GM19395 (cell line): ENCODE results near the gene TRMT2A.
"Not testable (repeated sequence)": the region's sequence is repeated elsewhere in the genome, so short reads cannot be mapped to it uniquely, and the experiment has no call there.

Experiments
- ATAC-seq: cut with Tn5 transposase; IDR thresholded peaks from one replicate; pipeline ENCODE4 v1.9.1; 2021; ENCODE audit warnings: mild to moderate bottlenecking, moderate library complexity; ENCODE audit not compliant: unreplicated experiment

TRMT2A gene, protein sequence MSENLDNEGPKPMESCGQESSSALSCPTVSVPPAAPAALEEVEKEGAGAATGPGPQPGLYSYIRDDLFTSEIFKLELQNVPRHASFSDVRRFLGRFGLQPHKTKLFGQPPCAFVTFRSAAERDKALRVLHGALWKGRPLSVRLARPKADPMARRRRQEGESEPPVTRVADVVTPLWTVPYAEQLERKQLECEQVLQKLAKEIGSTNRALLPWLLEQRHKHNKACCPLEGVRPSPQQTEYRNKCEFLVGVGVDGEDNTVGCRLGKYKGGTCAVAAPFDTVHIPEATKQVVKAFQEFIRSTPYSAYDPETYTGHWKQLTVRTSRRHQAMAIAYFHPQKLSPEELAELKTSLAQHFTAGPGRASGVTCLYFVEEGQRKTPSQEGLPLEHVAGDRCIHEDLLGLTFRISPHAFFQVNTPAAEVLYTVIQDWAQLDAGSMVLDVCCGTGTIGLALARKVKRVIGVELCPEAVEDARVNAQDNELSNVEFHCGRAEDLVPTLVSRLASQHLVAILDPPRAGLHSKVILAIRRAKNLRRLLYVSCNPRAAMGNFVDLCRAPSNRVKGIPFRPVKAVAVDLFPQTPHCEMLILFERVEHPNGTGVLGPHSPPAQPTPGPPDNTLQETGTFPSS

GRCh38 chr22:20116951-20117632 is at the start of gene TRMT2A:
TSS of gene TRMT2A (minus strand) at chr22:20117226. CDS start at chr22:20116906, 320 bp downstream.
- peak; percentile 76 for ATAC-seq

GRCh38 chr22:20166703-20167102 is 49.7 kb upstream of the TRMT2A start:
- ATAC-seq: no peak

GRCh38 chr22:20165913-20166312 is 48.9 kb upstream of the TRMT2A start:
- no peak for ATAC-seq

DNA sequence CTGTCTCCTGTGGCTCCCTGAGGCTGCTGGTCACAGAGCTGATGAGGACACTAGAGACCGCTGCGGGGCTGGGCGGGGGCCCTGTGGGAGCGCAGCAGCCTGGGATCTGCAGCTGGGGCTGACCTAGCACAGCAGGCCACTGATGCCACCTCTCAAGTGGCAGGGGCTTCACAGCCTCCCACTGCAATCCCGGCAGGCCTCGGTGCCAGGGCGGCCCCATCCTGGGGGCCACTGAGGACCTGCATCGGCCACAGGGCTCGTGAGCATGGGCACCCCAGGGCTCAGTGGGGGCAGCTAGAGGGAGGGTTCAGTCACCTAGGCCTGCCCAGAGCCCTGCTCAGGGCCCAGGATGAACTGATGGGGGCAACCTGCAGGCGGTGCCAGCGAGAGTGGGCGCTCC is 48.4 kb upstream of the TRMT2A start:
- no peak for ATAC-seq

DNA sequence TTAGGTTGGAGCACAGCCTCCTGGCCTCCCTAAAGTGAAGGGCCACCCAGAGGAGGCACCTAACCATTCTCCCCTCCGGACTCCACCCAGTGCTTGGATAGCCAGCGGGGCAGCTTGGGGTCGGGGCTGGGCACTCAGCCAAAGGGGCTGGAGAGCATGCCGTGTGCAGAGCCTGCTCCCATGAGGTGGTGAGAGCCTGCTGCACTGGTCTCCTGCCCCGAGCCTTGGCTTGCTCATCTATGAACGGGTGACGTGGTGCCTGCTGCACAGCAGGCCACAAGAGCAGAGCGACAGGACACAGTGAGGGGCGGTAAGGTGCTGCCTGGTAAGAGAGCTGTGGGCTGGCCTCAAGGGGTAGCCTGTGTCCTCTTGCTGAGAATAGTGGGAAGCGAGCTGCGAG is 47.8 kb upstream of the TRMT2A start:
- no peak for ATAC-seq

- ATAC-seq: no peak
Observed at GRCh38 chr22:20160041-20160440, 43.0 kb upstream of the TRMT2A start.

DNA sequence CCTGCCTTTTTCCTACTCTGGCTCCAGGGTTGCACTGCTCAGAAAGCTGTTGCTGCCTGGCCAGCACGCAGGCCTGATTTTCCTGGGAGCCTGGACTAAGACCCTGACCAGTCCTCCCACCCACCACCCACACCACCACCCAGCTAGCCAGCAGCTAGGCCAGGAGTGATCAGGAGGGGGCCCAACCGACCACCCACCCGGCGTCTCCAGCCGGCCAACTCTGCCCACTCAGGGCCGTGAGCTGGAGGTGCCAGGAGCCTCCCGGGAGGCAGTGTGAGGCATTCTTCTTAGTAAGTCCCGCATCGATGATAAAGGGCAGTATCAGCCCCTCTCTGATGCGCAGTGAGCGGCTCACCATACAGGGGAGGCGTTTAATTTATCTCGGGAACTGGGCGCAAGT is 42.5 kb upstream of the TRMT2A start:
- ATAC-seq: not testable (repeated sequence)

- no peak for ATAC-seq
Observed at GRCh38 chr22:20159076-20159475, 42.0 kb upstream of the TRMT2A start.

DNA sequence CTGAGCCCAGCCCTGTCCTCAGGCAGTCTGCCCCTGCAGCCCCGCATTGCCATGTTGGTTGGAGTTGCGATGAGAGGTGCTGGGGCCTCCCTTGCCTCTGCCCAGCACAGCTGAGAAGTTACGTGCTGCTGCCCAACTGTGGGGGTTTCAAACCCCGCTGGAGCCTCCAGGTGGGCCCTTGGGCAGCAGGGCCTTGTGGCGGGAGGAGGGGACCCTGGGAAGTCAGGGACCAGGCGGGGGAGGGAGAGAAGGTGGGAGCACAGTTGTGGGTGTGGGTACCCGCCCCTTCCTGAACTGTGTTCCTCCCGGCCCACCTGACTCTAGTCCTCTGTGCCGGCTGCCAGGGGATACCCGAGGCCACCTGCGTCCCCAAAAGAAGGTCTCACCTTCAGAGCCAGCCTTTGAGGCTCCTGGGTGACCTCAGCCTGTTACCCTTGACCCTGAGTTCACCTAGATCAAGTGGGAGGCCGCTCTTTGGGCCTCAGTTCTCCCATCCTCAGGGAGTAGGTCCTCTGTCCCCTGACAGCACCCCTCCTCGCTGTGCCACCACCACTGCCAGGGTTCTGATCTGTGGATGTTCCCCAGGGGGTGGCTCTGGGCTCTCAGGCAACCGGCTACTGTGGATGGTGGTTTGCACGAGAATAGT is 41.5 kb upstream of the TRMT2A start:
- ATAC-seq: no peak

DNA sequence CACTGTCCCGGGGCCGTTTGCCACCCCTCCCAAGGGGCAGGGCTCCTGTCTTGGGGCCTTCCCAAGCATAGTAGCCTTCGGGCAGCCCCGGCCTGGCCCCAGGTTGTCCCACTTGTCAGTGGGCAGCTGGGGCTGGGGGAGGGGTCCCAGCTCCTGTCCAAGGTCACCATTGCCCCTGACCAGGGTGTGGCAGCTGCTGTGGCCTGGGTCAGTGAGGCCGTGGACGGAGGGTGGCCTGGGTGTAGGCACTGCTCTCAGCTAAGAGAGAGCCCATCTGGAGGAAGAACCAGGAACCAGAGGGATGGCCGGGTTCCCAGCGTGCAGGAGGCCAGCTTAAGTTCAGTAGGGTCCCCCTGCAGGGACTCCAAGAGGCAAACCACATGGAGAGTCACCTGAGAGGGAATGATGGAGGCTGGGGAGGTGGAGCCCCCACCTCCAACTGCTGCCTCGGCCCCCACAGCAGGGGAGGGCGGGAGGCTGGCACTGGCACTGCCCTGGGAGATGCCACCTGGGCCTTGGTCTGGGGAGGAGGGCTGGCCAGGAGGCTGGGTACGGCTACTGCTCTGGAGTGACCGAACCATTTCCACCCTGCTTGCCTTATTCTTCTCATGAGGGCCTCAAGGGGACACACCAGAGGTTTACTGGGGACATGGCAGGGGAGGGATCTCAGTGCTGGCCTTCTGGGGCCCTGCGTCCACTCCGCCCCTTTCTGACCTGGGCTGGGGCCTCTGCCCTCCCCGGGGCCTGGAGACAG is 40.6 kb upstream of the TRMT2A start:
- ATAC-seq: no peak

GRCh38 chr22:20156611-20157429 is 39.8 kb upstream of the TRMT2A start:
- no peak for ATAC-seq

DNA sequence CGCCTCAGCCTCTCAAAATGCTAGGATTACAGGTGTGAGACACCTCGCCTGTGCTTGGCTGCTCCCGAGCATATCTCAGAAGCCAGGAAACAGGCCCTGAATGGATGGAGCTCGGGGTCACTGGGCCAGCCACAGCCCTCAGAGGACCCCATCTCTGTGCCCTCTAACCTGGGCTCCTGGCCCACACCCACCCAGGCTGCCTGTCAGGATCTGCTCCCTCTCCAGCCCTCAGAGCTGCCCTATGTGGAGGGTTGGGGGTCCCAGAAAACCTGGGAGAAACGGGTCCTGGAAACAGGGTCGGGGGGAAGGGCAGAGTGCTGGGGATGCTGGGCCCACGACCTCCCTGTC is 39.0 kb upstream of the TRMT2A start:
- ATAC-seq: no peak

GRCh38 chr22:20155330-20156041 is 38.5 kb upstream of the TRMT2A start:
- ATAC-seq: no peak

DNA sequence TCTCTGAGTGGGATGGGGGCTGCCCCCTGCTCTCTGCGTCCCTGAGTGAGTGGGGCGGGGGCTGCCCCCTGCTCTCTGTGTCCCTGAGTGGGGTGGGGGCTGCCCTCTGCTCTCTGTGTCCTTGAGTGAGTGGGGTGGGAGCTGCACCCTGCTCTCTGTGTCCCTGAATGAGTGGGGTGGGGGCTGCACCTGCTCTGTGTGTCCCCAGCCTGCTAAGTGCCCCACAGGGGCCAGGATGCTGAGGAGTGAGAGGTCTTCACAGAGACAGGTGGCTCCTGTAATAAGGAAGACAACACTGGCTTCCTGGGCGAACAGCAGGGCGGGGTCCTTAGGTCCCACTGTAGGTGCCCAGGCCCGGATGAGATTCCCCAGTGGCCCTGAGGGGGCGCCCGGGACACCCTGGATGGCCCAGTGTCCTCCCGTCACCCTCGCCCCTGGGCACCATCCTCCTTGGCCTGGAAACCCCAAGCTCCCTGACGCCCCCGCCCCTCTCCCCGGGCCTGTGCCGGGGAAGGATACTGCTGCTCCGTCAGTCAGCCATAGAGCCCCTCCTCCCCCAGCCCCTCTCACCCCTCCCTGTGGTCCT is 37.7 kb upstream of the TRMT2A start:
- no peak for ATAC-seq

GRCh38 chr22:20153945-20154344 is 36.9 kb upstream of the TRMT2A start:
- ATAC-seq: no peak

GRCh38 chr22:20152464-20152890 is 35.5 kb upstream of the TRMT2A start:
- no peak for ATAC-seq

DNA sequence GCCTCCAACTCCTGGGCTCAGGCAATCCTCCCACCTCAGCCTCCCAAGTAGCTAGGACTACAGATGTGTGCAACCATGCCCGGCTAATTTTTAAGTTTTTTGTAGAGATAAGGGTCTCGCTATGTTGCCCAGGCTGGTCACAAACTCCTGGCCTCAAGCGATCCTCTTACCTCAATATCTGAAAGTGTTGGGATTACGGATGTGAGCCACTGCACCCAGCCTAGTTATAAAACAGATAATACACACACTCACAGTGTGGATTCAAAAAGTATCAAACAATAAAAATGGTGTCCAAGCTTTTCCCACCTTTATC is 34.2 kb upstream of the TRMT2A start:
- ATAC-seq: no peak

DNA sequence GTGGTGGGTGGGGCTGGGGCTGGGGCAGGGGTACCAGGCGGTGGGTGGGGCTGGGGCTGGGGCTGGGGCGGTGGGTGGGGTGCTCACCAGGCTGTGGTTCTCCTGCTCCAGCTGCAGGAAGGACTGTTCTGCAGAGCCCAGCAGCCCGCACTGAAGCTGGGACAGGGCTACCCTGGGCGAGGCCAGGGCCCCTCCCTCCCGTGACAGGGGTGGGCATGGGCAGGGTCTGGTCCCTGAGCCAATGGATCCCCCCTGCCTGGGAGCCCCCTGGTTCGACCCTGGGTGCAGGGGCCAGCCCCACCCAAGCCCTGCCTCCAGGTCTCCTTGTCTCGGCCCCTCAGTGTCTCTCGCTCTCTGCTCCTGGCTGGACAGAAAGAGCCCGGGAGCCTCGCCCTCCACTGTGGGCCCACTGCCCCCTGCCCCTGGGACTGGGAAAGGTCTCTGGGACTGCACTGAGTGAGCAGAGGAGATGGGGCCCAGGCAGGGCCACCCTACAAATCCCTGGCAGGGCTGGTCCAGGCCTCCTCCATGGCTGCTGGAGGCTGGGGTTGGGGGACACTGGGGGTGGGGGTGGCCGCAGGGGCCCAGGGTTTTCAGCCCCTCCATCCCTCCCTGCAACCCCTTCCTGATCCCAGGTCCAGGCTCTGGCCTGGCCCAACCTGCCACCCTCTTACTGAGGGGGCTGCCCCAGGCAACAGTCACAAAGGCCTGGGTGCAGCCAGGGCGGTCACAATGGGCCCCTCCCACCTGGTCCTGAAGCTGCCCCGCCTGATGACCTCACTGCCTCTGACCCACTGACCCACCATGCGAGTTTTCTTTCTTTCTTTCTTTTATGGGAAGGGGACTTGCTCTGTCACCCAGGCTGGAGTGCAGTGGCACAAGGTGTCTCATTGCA is 33.6 kb upstream of the TRMT2A start, which contains the start of gene CCDC188:
CCDC188 (minus strand) TSS at position 675 of the 895 bp plus-strand sequence; CDS start at position 606, 69 bp downstream.
- no peak for ATAC-seq
